Activated CD4-positive, alpha-beta T cell treated with anti-CD3 and anti-CD28 coated beads, Interleukin-2, amount 50 U/mL, for 16 hours (primary cell): Measurements from ENCODE around the gene IGF2BP2.
"Not testable (repeated sequence)": the region's sequence is repeated elsewhere in the genome, so short reads cannot be mapped to it uniquely, and the experiment has no call there.

Source experiments
- DNase-seq: peaks from one replicate; pipeline ENCODE4 v3.0.0-alpha.2; 2020

IGF2BP2 gene

GRCh38 chr3:185831990-185832389 is 7.1 kb upstream of the IGF2BP2 start:
- DNase-seq: no peak

DNA sequence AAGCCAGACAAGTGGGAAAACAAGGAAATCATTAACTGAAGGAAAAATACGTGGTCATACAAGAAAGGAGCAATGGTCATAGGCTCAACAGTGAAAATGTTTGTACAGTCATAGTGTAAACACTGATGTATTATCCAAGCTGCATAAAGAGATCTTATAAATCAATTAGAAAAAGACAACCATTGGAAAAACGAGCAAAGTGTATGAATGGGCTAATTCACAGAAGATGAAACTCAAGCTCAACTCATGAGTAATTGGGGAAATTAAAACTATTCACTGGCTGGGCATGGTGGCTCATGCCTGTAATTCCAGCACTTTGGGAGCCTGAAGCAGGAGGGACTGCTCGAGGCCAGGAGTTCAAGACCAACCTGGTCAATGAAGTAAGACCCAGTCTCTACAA is 6.4 kb upstream of the IGF2BP2 start:
- no peak for DNase-seq

GRCh38 chr3:185830018-185830797 is 5.4 kb upstream of the IGF2BP2 start:
- no peak for DNase-seq

GRCh38 chr3:185828755-185829154 is 3.9 kb upstream of the IGF2BP2 start:
- no peak for DNase-seq

- DNase-seq: no peak
Observed at GRCh38 chr3:185827595-185828344, 2.9 kb upstream of the IGF2BP2 start.

- DNase-seq: peak; percentile 41
Observed at GRCh38 chr3:185825639-185826481, 1.0 kb upstream of the IGF2BP2 start.

GRCh38 chr3:185824051-185825005 is 514 bp downstream of the IGF2BP2 start:
- peak; percentile 10 for DNase-seq

DNA sequence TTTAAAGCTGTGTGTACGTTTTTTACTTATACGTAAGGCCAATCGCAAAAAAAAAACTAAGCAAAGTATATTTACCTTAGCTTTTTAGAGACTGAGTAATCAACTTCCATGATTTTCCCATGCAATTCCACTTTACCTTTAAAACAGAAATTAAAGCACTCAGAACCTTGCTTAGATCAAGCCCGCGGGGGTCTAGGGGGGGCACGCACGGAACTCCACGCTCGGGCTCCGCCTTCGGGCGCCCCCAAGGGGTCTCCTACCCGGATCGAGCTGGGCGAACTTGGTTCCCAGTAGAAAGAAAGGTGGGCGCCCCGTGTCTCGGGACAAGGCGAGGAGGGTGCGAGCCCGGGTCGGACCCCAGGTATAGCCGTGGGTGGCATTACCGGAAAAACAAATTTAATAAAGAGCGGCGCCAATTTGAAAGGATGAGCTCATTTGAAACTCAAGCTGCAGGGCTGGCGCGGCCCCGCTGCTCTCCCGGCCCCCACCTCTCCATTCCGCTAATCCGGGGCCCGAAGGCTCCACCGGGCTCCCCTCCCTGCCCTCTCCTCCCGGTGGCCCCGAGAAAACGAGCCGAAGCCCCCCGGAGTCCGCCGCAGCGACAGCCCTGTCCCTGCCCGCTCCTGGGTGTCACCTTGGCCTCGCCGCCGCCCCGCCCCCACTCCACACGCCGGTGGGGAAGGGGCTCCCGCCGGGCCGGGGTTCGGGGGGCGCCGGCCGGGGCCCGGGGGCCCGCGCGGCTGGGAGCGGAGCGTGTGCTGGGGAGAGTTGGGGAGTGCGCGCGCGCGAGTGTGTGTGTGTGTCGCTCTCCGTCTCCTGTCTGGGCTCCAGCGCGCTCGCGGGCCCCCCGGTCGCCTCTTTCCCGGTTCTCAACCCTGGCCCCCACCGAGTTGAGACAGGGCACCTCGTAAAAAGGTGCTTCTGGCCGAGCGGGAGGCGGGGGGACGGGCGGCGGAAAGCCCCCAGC is 1.5 kb downstream of the IGF2BP2 start:
- DNase-seq: no peak

- DNase-seq: no peak
Observed at GRCh38 chr3:185822221-185823000, 2.4 kb downstream of the IGF2BP2 start.

DNA sequence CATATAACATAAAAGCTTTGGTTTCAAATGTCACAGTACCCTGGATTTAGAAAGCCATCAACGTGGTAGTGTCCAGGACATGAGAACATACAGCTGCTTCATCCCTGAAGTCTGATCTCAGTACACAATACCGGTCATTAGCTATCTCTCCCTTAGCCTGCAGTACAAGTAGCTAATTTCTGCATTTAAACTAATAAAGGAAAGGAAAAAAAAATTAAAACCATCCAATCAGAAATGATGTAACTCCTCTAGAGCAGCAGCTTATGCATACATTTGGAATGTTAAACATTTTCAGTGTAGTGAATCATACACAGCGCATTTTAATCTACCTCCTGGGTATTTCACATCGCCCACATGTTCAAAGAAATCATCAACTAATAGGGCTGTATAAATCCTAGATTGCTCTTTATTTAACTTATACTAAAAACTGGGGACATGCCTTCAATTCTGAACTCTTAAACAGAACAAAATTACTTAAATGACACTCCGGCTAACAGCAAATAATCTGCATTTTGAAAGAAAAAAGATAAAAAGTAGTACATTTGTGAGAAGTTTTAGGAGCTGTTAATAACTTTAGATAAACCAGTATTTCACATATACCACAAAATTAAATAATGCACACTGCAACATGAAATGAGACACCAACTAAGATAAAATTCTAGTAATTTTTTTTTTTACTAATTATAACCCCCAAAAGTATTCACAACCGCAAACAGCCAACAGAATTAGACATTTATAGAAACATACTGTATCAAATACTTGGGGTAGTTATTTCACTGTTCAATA is 3.7 kb downstream of the IGF2BP2 start:
- DNase-seq: no peak

DNA sequence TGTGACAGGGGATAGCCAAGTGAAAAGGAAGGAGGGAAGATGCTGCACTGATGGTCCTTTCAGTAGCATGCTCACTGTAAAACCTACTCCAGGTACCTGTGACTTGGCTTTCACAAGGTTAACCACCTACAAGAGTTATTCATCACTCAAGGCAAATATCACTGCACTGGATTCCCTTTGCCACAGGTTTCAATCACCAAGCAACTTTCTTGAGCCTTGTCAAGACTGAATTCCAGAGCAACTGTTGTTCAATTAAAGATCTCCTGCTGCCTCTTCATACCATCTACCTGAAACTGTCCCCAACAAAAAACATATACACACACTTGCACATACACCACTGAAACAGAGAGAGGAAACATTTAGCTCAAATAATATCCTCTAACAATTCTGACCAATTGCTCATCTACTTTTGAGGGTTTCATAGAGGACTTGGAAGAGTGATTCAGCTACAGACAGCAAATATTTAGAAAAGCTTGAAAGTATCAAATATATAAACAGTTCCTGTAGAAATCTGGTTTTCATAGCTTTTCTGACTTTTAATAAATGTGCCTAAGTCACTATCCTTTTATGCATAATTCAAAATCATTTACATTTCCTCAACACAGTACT is 6.5 kb downstream of the IGF2BP2 start:
- DNase-seq: no peak

- no peak for DNase-seq
Observed at GRCh38 chr3:185815391-185816282, 9.2 kb downstream of the IGF2BP2 start.

DNA sequence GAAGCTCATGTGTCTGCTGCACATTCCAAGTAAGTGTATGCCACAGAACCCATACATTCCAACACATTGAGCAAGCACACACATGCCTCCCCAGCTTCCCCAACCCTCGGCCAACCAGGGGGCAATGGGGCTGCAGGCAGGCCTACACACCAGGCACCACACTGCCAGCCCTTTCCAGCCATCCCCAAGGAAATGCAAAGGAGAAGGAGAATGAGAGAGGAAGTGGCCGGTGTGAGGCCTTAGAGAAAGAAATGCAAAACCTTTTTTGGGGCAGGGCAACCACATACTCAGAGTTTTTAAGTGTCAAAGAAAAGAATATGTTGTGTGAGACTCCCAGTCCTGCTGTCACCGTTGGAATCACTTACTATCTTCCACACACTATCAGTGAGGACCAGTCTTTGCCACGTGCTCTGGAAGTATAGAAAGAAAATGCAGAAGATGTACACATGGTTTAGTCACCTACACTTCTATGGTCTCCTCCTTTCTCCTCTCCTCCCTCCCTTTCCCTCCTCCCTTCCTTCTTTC is 11.1 kb downstream of the IGF2BP2 start:
- DNase-seq: no peak

DNA sequence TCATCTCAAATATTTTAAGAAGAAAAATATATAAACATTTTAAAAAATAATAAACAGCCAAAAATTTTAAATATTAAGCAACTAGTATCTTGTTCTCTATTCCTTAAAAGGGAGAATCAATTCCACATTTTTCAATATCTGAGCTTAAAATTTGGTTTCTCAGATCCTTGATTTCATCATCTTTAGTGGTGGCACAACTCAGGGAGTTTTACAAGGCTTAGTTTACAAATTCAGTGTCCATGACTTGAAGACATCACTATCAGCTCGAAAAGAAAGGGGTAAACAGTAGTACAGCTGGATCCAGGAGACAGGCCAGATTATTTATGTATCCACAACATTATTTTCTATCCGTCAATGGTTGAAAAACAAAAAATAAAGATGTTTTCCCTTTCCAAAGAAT is 11.6 kb downstream of the IGF2BP2 start:
- DNase-seq: no peak

DNA sequence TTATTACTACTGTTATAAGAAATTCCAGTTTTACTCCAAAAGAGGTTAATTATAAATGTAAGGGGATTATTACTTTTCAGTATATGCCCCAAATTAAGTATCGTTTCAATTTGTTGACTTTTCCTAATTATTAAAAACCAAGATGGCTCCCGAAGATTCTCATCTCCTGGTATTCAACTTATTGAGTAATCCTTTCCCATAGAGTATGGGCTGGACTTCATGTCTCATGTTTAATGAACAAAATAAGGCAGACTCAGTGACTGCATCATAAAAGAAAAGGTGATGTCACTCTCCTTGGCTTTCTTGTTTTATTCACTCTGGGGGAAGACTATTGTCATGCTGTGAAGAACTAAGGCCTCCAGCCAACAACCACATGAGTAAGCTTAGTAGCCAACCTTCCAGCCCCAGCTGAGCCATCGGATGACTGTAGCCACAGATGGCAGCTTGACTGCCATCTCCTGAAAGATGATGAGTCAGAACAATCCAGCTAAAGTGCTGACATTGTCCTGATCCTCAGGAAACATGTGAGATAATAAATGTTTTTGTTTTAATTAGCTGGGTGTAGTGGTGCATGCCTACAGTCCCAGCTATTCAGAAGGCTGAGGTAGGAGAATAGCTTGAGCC is 17.3 kb downstream of the IGF2BP2 start:
- DNase-seq: peak; percentile 21

- not testable (repeated sequence) for DNase-seq
Observed at GRCh38 chr3:185798831-185799110, 26.1 kb downstream of the IGF2BP2 start.
